CD14-positive monocyte (primary cell): ENCODE results near the gene XAGE5. TPM values are rescaled to one million over a fixed set of nuclear protein-coding genes. Genes with fewer than 3 reads are reported as not detected.
A peak's percentile ranks its signal among the peaks of the same experiment; 100 is the strongest.
"Not testable (repeated sequence)": the region's sequence is repeated elsewhere in the genome, so short reads cannot be mapped to it uniquely, and the experiment has no call there.

Source experiments
- DNase-seq, 3 donors: peaks; one replicate each; pipeline ENCODE4 v3.0.0-alpha.2; 2011 to 2022
- H2AFZ ChIP-seq: 2 replicates; pipeline ENCODE4 v1.6.0; 2012; ENCODE audit warnings: mild to moderate bottlenecking, low read depth, low read length, inconsistent platforms; ENCODE audit not compliant: insufficient read depth, poor library complexity, severe bottlenecking
- H3K27ac ChIP-seq, 2 donors: 1 replicate in 1 of 2; 2 replicates in 1 of 2; pipeline ENCODE4 v1.5.1; 2012 to 2013; ENCODE audit warnings: low read length in 2 of 2, control low read depth in 1 of 2, inconsistent platforms in 1 of 2, low read depth in 1 of 2, mild to moderate bottlenecking in 1 of 2
- H3K27me3 ChIP-seq, 2 donors: one replicate each; pipeline versions ENCODE4 v1.6.0 to v1.6.1; 2011 to 2013; ENCODE audit warnings: low read length in 2 of 2; ENCODE audit not compliant: control insufficient read depth in 2 of 2, insufficient read depth in 2 of 2
- H3K36me3 ChIP-seq, 2 donors: replicated peaks in 1 of 2; 1 replicate in 1 of 2; 2 replicates in 1 of 2; pipeline versions ENCODE4 v1.5.1 to v1.6.1; 2012 to 2013; ENCODE audit warnings: low read length in 2 of 2, control low read depth in 1 of 2, inconsistent platforms in 1 of 2, mild to moderate bottlenecking in 1 of 2; ENCODE audit not compliant: insufficient read depth in 2 of 2, control insufficient read depth in 1 of 2
- H3K4me1 ChIP-seq, 2 donors: 1 replicate in 1 of 2; 2 replicates in 1 of 2; pipeline versions ENCODE4 v1.5.1 to v1.6.1; 2012 to 2013; ENCODE audit warnings: low read length in 2 of 2, control low read depth in 1 of 2, inconsistent platforms in 1 of 2, mild to moderate bottlenecking in 1 of 2, moderate library complexity in 1 of 2; ENCODE audit not compliant: insufficient read depth in 2 of 2, control insufficient read depth in 1 of 2
- H3K4me2 ChIP-seq: replicated peaks from 2 replicates; pipeline ENCODE3; 2012; ENCODE audit warnings: low read length, moderate library complexity, mild to moderate bottlenecking; ENCODE audit not compliant: poor library complexity, severe bottlenecking; ENCODE audit errors: extremely low read depth
- H3K4me3 ChIP-seq, 3 experiments: fragments of 200-600 bp in 1 of 3; sonication (generic) in 1 of 3; replicated peaks in 1 of 3; 1 replicate in 2 of 3; 2 replicates in 1 of 3; pipeline ENCODE4 v1.5.1; 2011 to 2013; ENCODE audit warnings: low read length in 3 of 3, mild to moderate bottlenecking in 3 of 3, control low read depth in 2 of 3, low read depth in 2 of 3, inconsistent platforms in 1 of 3, moderate library complexity in 1 of 3
- H3K79me2 ChIP-seq: 2 replicates; pipeline ENCODE4 v1.6.0; 2012; ENCODE audit warnings: mild to moderate bottlenecking, control low read depth, inconsistent platforms, low read length, moderate library complexity; ENCODE audit not compliant: insufficient read depth
- H3K9ac ChIP-seq: 2 replicates; pipeline ENCODE4 v1.6.0; 2017; ENCODE audit warnings: low read length, mild to moderate bottlenecking; ENCODE audit not compliant: insufficient read depth, poor library complexity, severe bottlenecking
- H3K9me3 ChIP-seq, 2 donors: replicated peaks in 1 of 2; 1 replicate in 1 of 2; 2 replicates in 1 of 2; pipeline versions ENCODE4 v1.5.1 to v1.6.1; 2012 to 2013; ENCODE audit warnings: low read length in 2 of 2, control low read depth in 1 of 2; ENCODE audit not compliant: control insufficient read depth in 1 of 2, insufficient read depth in 1 of 2
- H4K20me1 ChIP-seq: 2 replicates; pipeline ENCODE4 v1.6.0; 2012; ENCODE audit warnings: mild to moderate bottlenecking, low read length, control low read depth, moderate library complexity; ENCODE audit not compliant: insufficient read depth
- H3K27ac Mint-ChIP-seq, 7 donors: one replicate each; pipeline ENCODE4 v1.8.0; 2020; ENCODE audit warnings: mild to moderate bottlenecking in 7 of 7, mixed read lengths in 7 of 7, moderate library complexity in 6 of 7, inconsistent platforms in 2 of 7
- H3K27me3 Mint-ChIP-seq, 3 donors: one replicate each; pipeline ENCODE4 v1.8.0; 2021 to 2022; ENCODE audit warnings: low read depth in 3 of 3, mild to moderate bottlenecking in 3 of 3, mixed read lengths in 3 of 3, moderate library complexity in 3 of 3, inconsistent platforms in 1 of 3
- H3K36me3 Mint-ChIP-seq, 2 donors: one replicate each; pipeline ENCODE4 v1.8.0; 2020; ENCODE audit warnings: mixed read lengths in 2 of 2, inconsistent platforms in 1 of 2, mild to moderate bottlenecking in 1 of 2
- H3K4me1 Mint-ChIP-seq: one replicate; pipeline ENCODE4 v1.8.0; 2020; ENCODE audit warnings: mild to moderate bottlenecking, mixed read lengths
- H3K4me3 Mint-ChIP-seq, 2 donors: one replicate each; pipeline ENCODE4 v1.8.0; 2020; ENCODE audit warnings: mild to moderate bottlenecking in 2 of 2, mixed read lengths in 2 of 2, moderate library complexity in 1 of 2
- H3K9me3 Mint-ChIP-seq, 7 donors: one replicate each; pipeline ENCODE4 v1.8.0; 2020 to 2022; ENCODE audit warnings: mixed read lengths in 7 of 7, mild to moderate bottlenecking in 6 of 7, moderate library complexity in 6 of 7, inconsistent platforms in 2 of 7
- WGBS: methylation state at CpG from one replicate; pipeline ENCODE4 v1.1.5; 2013; ENCODE audit warnings: missing lambda C conversion rate; ENCODE audit not compliant: insufficient coverage; 5-methylcytosine and 5-hydroxymethylcytosine counted together
- intact Hi-C, 2 donors: fragments of 100-400 bp; cut with micrococcal nuclease; formaldehyde crosslinking; loops; one replicate each; pipeline versions ENCODE4 v1.15.0 to v1.15.1; 2023
- polyA minus RNA-seq: library from RNA; depleted of rRNA, polyadenylated mRNA; stranded (reverse); fragments of >200 nt; gene quantifications from 2 replicates; pipeline ENCODE4 v1.2.3, GENCODE V29; 2012
- polyA plus RNA-seq, 3 donors: library from polyadenylated mRNA; depleted of rRNA in 1 of 3; unstranded in 2 of 3; stranded (reverse) in 1 of 3; fragments of 300-500 nt in 2 of 3; fragments of >200 nt in 1 of 3; fragmentation: Illumina TruSeq in 2 of 3; gene quantifications; 1 replicate in 2 of 3; 2 replicates in 1 of 3; pipeline ENCODE4 v1.2.3, GENCODE V29; 2012 to 2021
- total RNA-seq, 12 experiments: library from RNA in 1 of 12; stranded (reverse) in 1 of 12; fragments of 120-200 nt in 1 of 12; gene quantifications; one replicate each; pipeline ENCODE4 v1.2.4 and lab custom pipeline; 2013 to 2026; ENCODE audit warnings: mixed read lengths in 6 of 12, inconsistent platforms in 1 of 12
- TF ChIP-seq, protein P1 (sequence below): fragments of 200-600 bp; IDR thresholded peaks from one replicate; pipeline ENCODE4 v1.8.0; 2022; ENCODE audit warnings: antibody characterized with exemption, mild to moderate bottlenecking

XAGE5 gene
- not detected for total RNA-seq (2013)
- polyA plus RNA-seq, result not detected
- polyA minus RNA-seq, result not detected in 2 replicates
- total RNA-seq (lab: John Stamatoyannopoulos, UW), result 0 to 0.46 (median 0) reads per million in 11 experiments

- no peak within 1 kb of the TSS for H3K4me3 Mint-ChIP-seq
- H3K27ac ChIP-seq, result no peak within 1 kb of the TSS
- no peaks in the 10 kb centered on the region for H3K36me3 Mint-ChIP-seq
- H3K4me1 Mint-ChIP-seq, result no peaks in the 10 kb centered on the region
- no peak for DNase-seq
- no peaks in the 10 kb centered on the region for H3K79me2 ChIP-seq
- intact Hi-C loops, result no loop called here
- no peak within 1 kb of the TSS for H3K4me2 ChIP-seq
- H3K9ac ChIP-seq, result no peak within 1 kb of the TSS
- no peak within 1 kb of the TSS for H2AFZ ChIP-seq
- no peak within 1 kb of the TSS for H3K27ac Mint-ChIP-seq
- no peak within 1 kb of the TSS for H3K4me3 ChIP-seq
- H3K4me1 ChIP-seq, result no peaks in the 10 kb centered on the region
- TF ChIP-seq, protein P1, sequence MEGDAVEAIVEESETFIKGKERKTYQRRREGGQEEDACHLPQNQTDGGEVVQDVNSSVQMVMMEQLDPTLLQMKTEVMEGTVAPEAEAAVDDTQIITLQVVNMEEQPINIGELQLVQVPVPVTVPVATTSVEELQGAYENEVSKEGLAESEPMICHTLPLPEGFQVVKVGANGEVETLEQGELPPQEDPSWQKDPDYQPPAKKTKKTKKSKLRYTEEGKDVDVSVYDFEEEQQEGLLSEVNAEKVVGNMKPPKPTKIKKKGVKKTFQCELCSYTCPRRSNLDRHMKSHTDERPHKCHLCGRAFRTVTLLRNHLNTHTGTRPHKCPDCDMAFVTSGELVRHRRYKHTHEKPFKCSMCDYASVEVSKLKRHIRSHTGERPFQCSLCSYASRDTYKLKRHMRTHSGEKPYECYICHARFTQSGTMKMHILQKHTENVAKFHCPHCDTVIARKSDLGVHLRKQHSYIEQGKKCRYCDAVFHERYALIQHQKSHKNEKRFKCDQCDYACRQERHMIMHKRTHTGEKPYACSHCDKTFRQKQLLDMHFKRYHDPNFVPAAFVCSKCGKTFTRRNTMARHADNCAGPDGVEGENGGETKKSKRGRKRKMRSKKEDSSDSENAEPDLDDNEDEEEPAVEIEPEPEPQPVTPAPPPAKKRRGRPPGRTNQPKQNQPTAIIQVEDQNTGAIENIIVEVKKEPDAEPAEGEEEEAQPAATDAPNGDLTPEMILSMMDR, result no peak
- no peaks in the 10 kb centered on the region for H3K9me3 ChIP-seq
- H3K27me3 Mint-ChIP-seq, result peaks cover 0 to 14% (median 6%) of the 10 kb centered on the region in 3 donors
- H3K27me3 ChIP-seq, result no peaks in the 10 kb centered on the region
- H3K9me3 Mint-ChIP-seq, result peaks cover 0 to 8% (median 3%) of the 10 kb centered on the region in 7 donors
- H4K20me1 ChIP-seq, result no peaks in the 10 kb centered on the region
- H3K36me3 ChIP-seq, result no peaks in the 10 kb centered on the region
- 100% methylated on average over 2 of the region's 25 CpGs for WGBS
Measured at GRCh38 chrX:52811065-52811625, at the start of gene XAGE5. Gene XAGE5 (plus strand): TSS chrX:52811287. CDS start chrX:52812567, 1,280 bp downstream.

GRCh38 chrX:52765983-52766382 is 45.1 kb upstream of the XAGE5 start:
- H3K4me3 ChIP-seq, H3K9ac ChIP-seq, H3K27me3 Mint-ChIP-seq, H3K4me1 Mint-ChIP-seq, H3K27me3 ChIP-seq, H3K27ac ChIP-seq, H3K9me3 ChIP-seq, H3K27ac Mint-ChIP-seq, DNase-seq, H3K4me3 Mint-ChIP-seq, H3K36me3 ChIP-seq, H3K4me1 ChIP-seq, intact Hi-C loops, H4K20me1 ChIP-seq, H2AFZ ChIP-seq, H3K9me3 Mint-ChIP-seq, H3K79me2 ChIP-seq, H3K4me2 ChIP-seq, H3K36me3 Mint-ChIP-seq: not testable (repeated sequence)
- no CpG with 5 or more reads among the region's 5 CpGs for WGBS

- H3K9ac ChIP-seq, H3K27ac Mint-ChIP-seq, H3K9me3 ChIP-seq, H4K20me1 ChIP-seq, DNase-seq, H3K4me3 ChIP-seq, H3K79me2 ChIP-seq, H3K4me2 ChIP-seq, H3K27me3 ChIP-seq, intact Hi-C loops, H2AFZ ChIP-seq, H3K36me3 ChIP-seq, H3K36me3 Mint-ChIP-seq, H3K4me3 Mint-ChIP-seq, H3K27me3 Mint-ChIP-seq, H3K4me1 ChIP-seq, H3K27ac ChIP-seq, H3K4me1 Mint-ChIP-seq, H3K9me3 Mint-ChIP-seq: not testable (repeated sequence)
- WGBS, result no CpG with 5 or more reads among the region's 11 CpGs
Measured at GRCh38 chrX:52773504-52773903, 37.6 kb upstream of the XAGE5 start.

GRCh38 chrX:52797327-52797726 is 13.8 kb upstream of the XAGE5 start, which contains the start of gene SPANXN5:
Gene SPANXN5 (minus strand): TSS chrX:52797427. CDS start chrX:52797348, 79 bp downstream.
- H2AFZ ChIP-seq, DNase-seq, H3K9ac ChIP-seq, H3K9me3 ChIP-seq, H3K9me3 Mint-ChIP-seq, H3K4me3 ChIP-seq, H3K27me3 ChIP-seq, H3K4me3 Mint-ChIP-seq, H4K20me1 ChIP-seq, H3K79me2 ChIP-seq, H3K36me3 ChIP-seq, H3K27me3 Mint-ChIP-seq, H3K4me1 ChIP-seq, H3K36me3 Mint-ChIP-seq, intact Hi-C loops, H3K27ac ChIP-seq, H3K4me1 Mint-ChIP-seq, H3K4me2 ChIP-seq: not testable (repeated sequence)
- H3K27ac Mint-ChIP-seq, result peak within 1 kb of the TSS in 1 of 7 donors; percentile 72
- WGBS, result no CpG with 5 or more reads among the region's 2 CpGs
